Measurements from ENCODE around the gene MTHFR. TPM values are rescaled to one million over a fixed set of nuclear protein-coding genes. Genes with fewer than 3 reads are reported as not detected.

The MTHFR gene
- total and polyA plus RNA-seq, 7 experiments from 2014 or later = 10.0 to 64.4 (median 49.5) TPM

- Histone ChIP-seq H3K9me3 (ENCODE audit: control insufficient read depth in 2 of 3, low read length in 3 of 3) (no peaks in the 10 kb centered on the region), H3K4me3 (ENCODE audit: low read length) (no peak overlapping the region), H3K36me3 (ENCODE audit: control insufficient read depth in 2 of 3, insufficient read depth in 3 of 3, low read length in 3 of 3) (peaks cover 0 to 4% (median 0%) of the 10 kb centered on the region in 3 experiments), H3K27me3 (ENCODE audit: control insufficient read depth in 2 of 2, insufficient read depth in 2 of 2, low read length in 2 of 2) (no peaks in the 10 kb centered on the region), H3K4me1 (ENCODE audit: control insufficient read depth in 2 of 2, insufficient read depth in 2 of 2, low read length in 2 of 2) (peaks cover 47 to 52% of the 10 kb centered on the region in 2 donors), H3K27ac (ENCODE audit: low read depth, low read length) (no peak overlapping the region)
- H3K4me1 Mint-ChIP-seq = peaks cover 55 to 80% (median 72%) of the 10 kb centered on the region in 7 donors
- CTCF ChIA-PET = interaction anchor here (0.6 to 0.7 kb wide), 3 partner anchors 19 to 1694 kb away, joined by 3 read pairs; no protein-coding TSS in a partner anchor
- POLR2A ChIA-PET = interaction anchor here (0.7 to 2.9 kb wide), 3 partner anchors 19 to 476 kb away, joined by 3 to 22 read pairs (median 8); partner anchors contain the start of genes CLCN6, MTHFR and MTOR
- DNase-seq (no peak), ATAC-seq (no peak)
- H3K36me3 Mint-ChIP-seq = peaks cover 0 to 14% (median 0%) of the 10 kb centered on the region in 5 donors
- peak overlapping the region in 8 of 9 donors; percentile 3 to 90 (median 54) for H3K27ac Mint-ChIP-seq
- no peaks in the 10 kb centered on the region for H3K27me3 Mint-ChIP-seq
- H3K9me3 Mint-ChIP-seq = peaks cover 0 to 1% (median 0%) of the 10 kb centered on the region in 11 donors
- intact Hi-C loops (cut with micrococcal nuclease) = loop anchor here (5.0 to 10.0 kb wide), 6 partner anchors 64 to 1703 kb away; partner anchors contain the start of genes DFFA (in 1 of the 2), DISP3 (in 1 of the 2), FBXO6 (in 1 of the 2) and PEX14 (in 1 of the 2)
- H3K4me3 Mint-ChIP-seq = peak overlapping the region; percentile 14 to 96 (median 72)
Observed at GRCh38 chr1:11738096-11738495, 67.7 kb downstream of the MTHFR start.

GRCh38 chr1:11736746-11737639 is 68.8 kb downstream of the MTHFR start:
- intact Hi-C loops (cut with micrococcal nuclease) = loop anchor here (1.0 to 10.0 kb wide), 11 partner anchors 18 to 1702 kb away; partner anchors contain the start of genes MAD2L2 (in 2 of the 2), DFFA (in 1 of the 2), DISP3 (in 1 of the 2) and FBXO6 (in 1 of the 2)
- H3K4me1 Mint-ChIP-seq = peaks cover 47 to 80% (median 75%) of the 10 kb centered on the region in 7 donors

GRCh38 chr1:11735854-11736745 is 69.7 kb downstream of the MTHFR start, which contains the start of gene AGTRAP:
AGTRAP (plus strand) TSS chr1:11736136; CDS start chr1:11736209, 73 bp downstream.
- Mint-ChIP-seq H3K36me3 (peaks cover 0 to 9% (median 0%) of the 10 kb centered on the region in 5 donors), H3K27ac (peak within 1 kb of the TSS; percentile 3 to 95 (median 83)), H3K27me3 (no peaks in the 10 kb centered on the region), H3K9me3 (peaks cover 0 to 1% (median 0%) of the 10 kb centered on the region in 11 donors), H3K4me1 (peaks cover 51 to 80% (median 76%) of the 10 kb centered on the region in 7 donors), H3K4me3 (peak within 1 kb of the TSS; percentile 84 to 96 (median 92))
- intact Hi-C loops (cut with micrococcal nuclease) = loop anchor here (1.0 to 10.0 kb wide), 11 partner anchors 17 to 1701 kb away; partner anchors contain the start of genes MAD2L2 (in 2 of the 2), DFFA (in 1 of the 2), DISP3 (in 1 of the 2) and FBXO6 (in 1 of the 2)
- Histone ChIP-seq H3K9me3 (ENCODE audit: control insufficient read depth in 2 of 3, low read length in 3 of 3) (no peaks in the 10 kb centered on the region), H3K27me3 (ENCODE audit: control insufficient read depth in 2 of 2, insufficient read depth in 2 of 2, low read length in 2 of 2) (no peaks in the 10 kb centered on the region), H3K4me1 (ENCODE audit: control insufficient read depth in 2 of 2, insufficient read depth in 2 of 2, low read length in 2 of 2) (peaks cover 38 to 52% of the 10 kb centered on the region in 2 donors), H3K27ac (ENCODE audit: low read depth, low read length) (peak within 1 kb of the TSS; percentile 79), H3K4me3 (ENCODE audit: low read length) (peak within 1 kb of the TSS; percentile 92), H3K36me3 (ENCODE audit: control insufficient read depth in 2 of 3, insufficient read depth in 3 of 3, low read length in 3 of 3) (peaks cover 0 to 4% (median 0%) of the 10 kb centered on the region in 3 experiments)
- ATAC-seq = peak; percentile 78
- DNase-seq = peak; percentile 62 to 84 (median 71)
- CTCF ChIA-PET = interaction anchor here (0.5 to 2.6 kb wide), 5 partner anchors 14 to 80 kb away, joined by 3 to 13 read pairs (median 3); no protein-coding TSS in a partner anchor
- POLR2A ChIA-PET = interaction anchor here (1.0 to 2.9 kb wide), 8 partner anchors 9 to 172 kb away, joined by 3 to 22 read pairs (median 4); partner anchors contain the start of genes CLCN6 and MTHFR

More at GRCh38 chr1:11736746-11737639, 68.8 kb downstream of the MTHFR start:
- H3K36me3 ChIP-seq (ENCODE audit: control insufficient read depth in 2 of 3, insufficient read depth in 3 of 3, low read length in 3 of 3) = peaks cover 0 to 4% (median 0%) of the 10 kb centered on the region in 3 experiments
- H3K4me3 ChIP-seq (ENCODE audit: low read length) = peak overlapping the region; percentile 92
- POLR2A ChIA-PET = interaction anchor here (0.8 to 2.9 kb wide), 5 partner anchors 17 to 172 kb away, joined by 3 to 22 read pairs (median 5); partner anchors contain the start of genes CLCN6 and MTHFR
- no peaks in the 10 kb centered on the region for H3K27me3 ChIP-seq (ENCODE audit: control insufficient read depth in 2 of 2, insufficient read depth in 2 of 2, low read length in 2 of 2)
- H3K27ac Mint-ChIP-seq = peak overlapping the region; percentile 3 to 92 (median 79)
- peaks cover 0 to 1% (median 0%) of the 10 kb centered on the region in 11 donors for H3K9me3 Mint-ChIP-seq
- DNase-seq (peak in 8 of 9 donors; percentile 37 to 52 (median 46)), ATAC-seq (peak; percentile 74)
- no peaks in the 10 kb centered on the region for H3K27me3 Mint-ChIP-seq
- H3K4me1 ChIP-seq (ENCODE audit: control insufficient read depth in 2 of 2, insufficient read depth in 2 of 2, low read length in 2 of 2) = peaks cover 43 to 55% of the 10 kb centered on the region in 2 donors
- CTCF ChIA-PET = interaction anchor here (0.5 to 2.6 kb wide), 5 partner anchors 14 to 1693 kb away, joined by 3 to 13 read pairs (median 3); no protein-coding TSS in a partner anchor
- H3K27ac ChIP-seq (ENCODE audit: low read depth, low read length) = peak overlapping the region; percentile 79
- peaks cover 0 to 9% (median 0%) of the 10 kb centered on the region in 5 donors for H3K36me3 Mint-ChIP-seq
- no peaks in the 10 kb centered on the region for H3K9me3 ChIP-seq (ENCODE audit: control insufficient read depth in 2 of 3, low read length in 3 of 3)
- peak overlapping the region; percentile 84 to 96 (median 92) for H3K4me3 Mint-ChIP-seq

Other genes with a start within 250 kb of the MTHFR start
- 1 to 10 TPM in 4 of 5 experiments, under 1 TPM in 1; 0.97 to 4.1 (median 3.7) TPM for gene FBXO2, start 151.5 kb downstream of the MTHFR start, total RNA-seq
- gene FBXO2, start 151.5 kb downstream of the MTHFR start, polyA plus RNA-seq = 1 to 10 TPM; 6.1 to 7.8 TPM
- gene FBXO44, start 151.1 kb downstream of the MTHFR start, total RNA-seq = 10 to 100 TPM; 35.2 to 67.1 (median 44.8) TPM
- 10 to 100 TPM; 11.3 to 14.3 TPM for gene FBXO44, start 151.1 kb downstream of the MTHFR start, polyA plus RNA-seq
- gene FBXO6, start 141.8 kb downstream of the MTHFR start, total RNA-seq = 10 to 100 TPM in 1 of 5 experiments, 1 to 10 TPM in 4; 3.2 to 31.0 (median 4.1) TPM
- gene FBXO6, start 141.8 kb downstream of the MTHFR start, polyA plus RNA-seq = 1 to 10 TPM; 7.8 to 8.9 TPM
- gene MAD2L2, start 124.8 kb downstream of the MTHFR start, total RNA-seq = 10 to 100 TPM; 17.1 to 53.3 (median 27.2) TPM
- gene MAD2L2, start 124.8 kb downstream of the MTHFR start, polyA plus RNA-seq = 10 to 100 TPM; 38.0 to 53.0 TPM
- gene DRAXIN, start 114.3 kb downstream of the MTHFR start, total RNA-seq = 1 to 10 TPM in 1 of 5 experiments, under 1 TPM in 4; 0.07 to 1.6 (median 0.21) TPM
- gene DRAXIN, start 114.3 kb downstream of the MTHFR start, polyA plus RNA-seq = under 1 TPM; 0.03 to 0.09 TPM
- gene AGTRAP, start 69.8 kb downstream of the MTHFR start, total RNA-seq = 10 to 100 TPM; 28.2 to 82.5 (median 32.7) TPM
- gene AGTRAP, start 69.8 kb downstream of the MTHFR start, polyA plus RNA-seq = 100 to 1,000 TPM in 1 of 2 donors, 10 to 100 TPM in 1; 96.9 to 108 TPM
- under 1 TPM in 1 of 5 experiments, not detected in 4; 0.13 TPM for gene C1orf167, start 43.8 kb downstream of the MTHFR start, total RNA-seq
- under 1 TPM in 1 of 2 donors, not detected in 1; 0.45 TPM for gene C1orf167, start 43.8 kb downstream of the MTHFR start, polyA plus RNA-seq
- 10 to 100 TPM; 13.3 to 23.0 (median 20.9) TPM for gene CLCN6, start 227 bp upstream of the MTHFR start, total RNA-seq
- gene CLCN6, start 227 bp upstream of the MTHFR start, polyA plus RNA-seq = 1 to 10 TPM; 3.4 to 3.6 TPM
- not detected for gene NPPA, start 41.8 kb upstream of the MTHFR start, total RNA-seq
- gene NPPA, start 41.8 kb upstream of the MTHFR start, polyA plus RNA-seq = not detected
- not detected for gene NPPB, start 53.0 kb upstream of the MTHFR start, total RNA-seq
- not detected for gene NPPB, start 53.0 kb upstream of the MTHFR start, polyA plus RNA-seq
- 10 to 100 TPM; 13.3 to 38.1 (median 27.2) TPM for gene KIAA2013, start 120.5 kb upstream of the MTHFR start, total RNA-seq
- gene KIAA2013, start 120.5 kb upstream of the MTHFR start, polyA plus RNA-seq = 10 to 100 TPM; 19.8 to 37.9 TPM
- gene PLOD1, start 128.8 kb upstream of the MTHFR start, total RNA-seq = 10 to 100 TPM in 2 of 5 experiments, 1 to 10 TPM in 3; 3.6 to 24.2 (median 4.8) TPM
- gene PLOD1, start 128.8 kb upstream of the MTHFR start, polyA plus RNA-seq = 1 to 10 TPM; 1.8 to 2.7 TPM
- gene MFN2, start 174.5 kb upstream of the MTHFR start, total RNA-seq = 10 to 100 TPM; 40.2 to 58.6 (median 44.8) TPM
- gene MFN2, start 174.5 kb upstream of the MTHFR start, polyA plus RNA-seq = 10 to 100 TPM; 29.5 to 42.8 TPM
- 10 to 100 TPM; 23.7 to 87.7 (median 34.1) TPM for gene MIIP, start 213.5 kb upstream of the MTHFR start, total RNA-seq
- gene MIIP, start 213.5 kb upstream of the MTHFR start, polyA plus RNA-seq = 10 to 100 TPM; 19.2 to 26.5 TPM